ENCODE results near the gene MGAT4B.

GRCh38 chr5:179758955-179759354, 47.7 kb downstream of the MGAT4B start:
- TF ChIP-seq TOX (CRISPR knock-in tag; IDR thresholded peaks at IDR 0.05; ENCODE audit: borderline replicate concordance) = no peak
- no peak for TF ChIP-seq CREB5 (CRISPR knock-in tag; IDR thresholded peaks at IDR 0.05; ENCODE audit: low read depth)

Measured in SK-N-SH treated with all-trans-retinoic acid at 6 μM for 48 hours (cell line).